Right atrium auricular region (tissue), 2 donors: ENCODE data around the gene RALGAPB. TPM values are rescaled to one million over a fixed set of nuclear protein-coding genes. Genes with fewer than 3 reads are reported as not detected.
A peak's percentile ranks its signal among the peaks of the same experiment; 100 is the strongest.

Experiments used
- DNase-seq: peaks from one replicate; pipeline ENCODE4 v3.0.0-alpha.2; 2019; ENCODE audit warnings: low spot score
- H3K27ac ChIP-seq, 2 donors: fragments of 200-600 bp; sonication (generic); 1 replicate in 1 of 2; 2 replicates in 1 of 2; pipeline ENCODE4 v1.5.1; 2016 to 2019
- H3K27me3 ChIP-seq, 2 donors: fragments of 200-600 bp; sonication (generic); one replicate each; pipeline versions ENCODE4 v1.5.1 to v1.6.0; 2017 to 2019
- H3K36me3 ChIP-seq: fragments of 200-600 bp; sonication (generic); one replicate; pipeline ENCODE4 v1.5.1; 2016
- H3K4me1 ChIP-seq, 2 donors: fragments of 200-600 bp; sonication (generic); one replicate each; pipeline versions ENCODE4 v1.5.1 to v1.6.0; 2017 to 2019
- H3K4me3 ChIP-seq, 2 donors: fragments of 200-600 bp; sonication (generic); 1 replicate in 1 of 2; 2 replicates in 1 of 2; pipeline ENCODE4 v1.5.1; 2017 to 2019; ENCODE audit warnings: mild to moderate bottlenecking in 1 of 2, moderate library complexity in 1 of 2
- H3K9me3 ChIP-seq, 2 donors: fragments of 200-600 bp; sonication (generic); one replicate each; pipeline ENCODE4 v1.5.1; 2019
- CTCF ChIP-seq, 2 donors: fragments of 200-600 bp; sonication (generic); IDR thresholded peaks; one replicate each; pipeline ENCODE4 v1.5.1; 2019; ENCODE audit warnings: antibody characterized with exemption in 2 of 2
- total RNA-seq, 2 donors: library from RNA; depleted of rRNA; stranded (reverse); fragments of >200 nt; gene quantifications; one replicate each; pipeline ENCODE4 v1.1.0, GENCODE V29; 2016

RALGAPB gene
- total RNA-seq = 10 to 100 TPM; 24.6 to 24.8 TPM

GRCh38 chr20:38472513-38473366 lies at the start of gene RALGAPB:
RALGAPB (plus strand) TSS chr20:38472843; CDS start chr20:38488433, 15,590 bp downstream.
- H3K27ac ChIP-seq = peak within 1 kb of the TSS; percentile 82 to 85
- H3K36me3 ChIP-seq = no peaks in the 10 kb centered on the region
- peak within 1 kb of the TSS; percentile 65 to 76 for H3K4me3 ChIP-seq
- TF ChIP-seq CTCF (IDR thresholded peaks at IDR 0.05) = peak; percentile 11 to 45
- no peaks in the 10 kb centered on the region for H3K27me3 ChIP-seq
- peak; percentile 99 for DNase-seq
- H3K4me1 ChIP-seq = peaks cover 0 to 37% of the 10 kb centered on the region in 2 donors
- no peaks in the 10 kb centered on the region for H3K9me3 ChIP-seq

- DNase-seq = no peak
- Histone ChIP-seq H3K4me1 (peaks cover 0 to 10% of the 10 kb centered on the region in 2 donors), H3K4me3 (no peak overlapping the region), H3K27ac (no peak overlapping the region), H3K9me3 (no peaks in the 10 kb centered on the region), H3K36me3 (peaks cover 90% of the 10 kb centered on the region), H3K27me3 (no peaks in the 10 kb centered on the region)
- TF ChIP-seq CTCF (IDR thresholded peaks at IDR 0.05) = no peak
Measured at GRCh38 chr20:38423541-38423940, 49.1 kb upstream of the RALGAPB start.

- peaks cover 98% of the 10 kb centered on the region for H3K36me3 ChIP-seq
- DNase-seq = no peak
- no peak for TF ChIP-seq CTCF (IDR thresholded peaks at IDR 0.05)
- H3K27ac ChIP-seq = no peak overlapping the region
- H3K27me3 ChIP-seq = no peaks in the 10 kb centered on the region
- no peaks in the 10 kb centered on the region for H3K9me3 ChIP-seq
- H3K4me3 ChIP-seq = no peak overlapping the region
- peaks cover 0 to 2% of the 10 kb centered on the region in 2 donors for H3K4me1 ChIP-seq
Measured at GRCh38 chr20:38424401-38424800, 48.2 kb upstream of the RALGAPB start.

- no peak overlapping the region for H3K27ac ChIP-seq
- no peaks in the 10 kb centered on the region for H3K4me1 ChIP-seq
- no peaks in the 10 kb centered on the region for H3K27me3 ChIP-seq
- peaks cover 98% of the 10 kb centered on the region for H3K36me3 ChIP-seq
- TF ChIP-seq CTCF (IDR thresholded peaks at IDR 0.05) = no peak
- H3K4me3 ChIP-seq = no peak overlapping the region
- DNase-seq = no peak
- H3K9me3 ChIP-seq = no peaks in the 10 kb centered on the region
Measured at GRCh38 chr20:38426006-38426897, 46.4 kb upstream of the RALGAPB start.

GRCh38 chr20:38427655-38428023 lies 45.0 kb upstream of the RALGAPB start:
- Histone ChIP-seq H3K27me3 (no peaks in the 10 kb centered on the region), H3K4me1 (peaks cover 0 to 8% of the 10 kb centered on the region in 2 donors), H3K27ac (no peak overlapping the region), H3K9me3 (no peaks in the 10 kb centered on the region), H3K4me3 (no peak overlapping the region), H3K36me3 (peaks cover 98% of the 10 kb centered on the region)
- no peak for TF ChIP-seq CTCF (IDR thresholded peaks at IDR 0.05)
- DNase-seq = no peak
